Neutrophil (primary cell): ENCODE results near the gene ERCC6L.

Source experiments
- H3K27ac ChIP-seq: fragments of 200-600 bp; sonication (generic); 2 replicates; pipeline ENCODE4 v1.5.1; 2016; ENCODE audit warnings: mild to moderate bottlenecking, moderate library complexity
- H3K27me3 ChIP-seq: fragments of 200-600 bp; sonication (generic); 2 replicates; pipeline ENCODE4 v1.6.0; 2016; ENCODE audit warnings: mild to moderate bottlenecking
- H3K36me3 ChIP-seq: fragments of 200-600 bp; sonication (generic); 2 replicates; pipeline ENCODE4 v1.5.1; 2017
- H3K4me1 ChIP-seq, 2 experiments: fragments of 200-600 bp in 1 of 2; sonication (generic) in 1 of 2; 1 replicate in 1 of 2; 2 replicates in 1 of 2; pipeline versions ENCODE4 v1.5.1 to v1.6.1; 2013 to 2016; ENCODE audit warnings: low read depth in 1 of 2, low read length in 1 of 2, mild to moderate bottlenecking in 1 of 2, moderate library complexity in 1 of 2; ENCODE audit not compliant: control insufficient read depth in 1 of 2, insufficient read depth in 1 of 2
- H3K4me3 ChIP-seq, 2 experiments: fragments of 200-600 bp in 1 of 2; sonication (generic) in 1 of 2; 1 replicate in 1 of 2; 2 replicates in 1 of 2; pipeline ENCODE4 v1.5.1; 2013 to 2016; ENCODE audit warnings: low read depth in 1 of 2, low read length in 1 of 2, mild to moderate bottlenecking in 1 of 2, moderate library complexity in 1 of 2
- H3K9me3 ChIP-seq: fragments of 200-600 bp; sonication (generic); 2 replicates; pipeline ENCODE4 v1.5.1; 2016
- TF ChIP-seq, protein P1 (sequence below): fragments of 200-600 bp; sonication (generic); IDR thresholded peaks from 2 replicates; pipeline ENCODE4 v1.5.1; 2016; ENCODE audit warnings: antibody characterized with exemption

The ERCC6L gene

GRCh38 chrX:72247206-72247942 lies 8.5 kb upstream of the ERCC6L start:
- Histone ChIP-seq H3K9me3 (no peaks in the 10 kb centered on the region), H3K36me3 (no peaks in the 10 kb centered on the region), H3K4me3 (no peak overlapping the region), H3K27ac (no peak overlapping the region), H3K4me1 (no peaks in the 10 kb centered on the region), H3K27me3 (no peaks in the 10 kb centered on the region)
- TF ChIP-seq, protein P1, sequence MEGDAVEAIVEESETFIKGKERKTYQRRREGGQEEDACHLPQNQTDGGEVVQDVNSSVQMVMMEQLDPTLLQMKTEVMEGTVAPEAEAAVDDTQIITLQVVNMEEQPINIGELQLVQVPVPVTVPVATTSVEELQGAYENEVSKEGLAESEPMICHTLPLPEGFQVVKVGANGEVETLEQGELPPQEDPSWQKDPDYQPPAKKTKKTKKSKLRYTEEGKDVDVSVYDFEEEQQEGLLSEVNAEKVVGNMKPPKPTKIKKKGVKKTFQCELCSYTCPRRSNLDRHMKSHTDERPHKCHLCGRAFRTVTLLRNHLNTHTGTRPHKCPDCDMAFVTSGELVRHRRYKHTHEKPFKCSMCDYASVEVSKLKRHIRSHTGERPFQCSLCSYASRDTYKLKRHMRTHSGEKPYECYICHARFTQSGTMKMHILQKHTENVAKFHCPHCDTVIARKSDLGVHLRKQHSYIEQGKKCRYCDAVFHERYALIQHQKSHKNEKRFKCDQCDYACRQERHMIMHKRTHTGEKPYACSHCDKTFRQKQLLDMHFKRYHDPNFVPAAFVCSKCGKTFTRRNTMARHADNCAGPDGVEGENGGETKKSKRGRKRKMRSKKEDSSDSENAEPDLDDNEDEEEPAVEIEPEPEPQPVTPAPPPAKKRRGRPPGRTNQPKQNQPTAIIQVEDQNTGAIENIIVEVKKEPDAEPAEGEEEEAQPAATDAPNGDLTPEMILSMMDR = no peak

DNA sequence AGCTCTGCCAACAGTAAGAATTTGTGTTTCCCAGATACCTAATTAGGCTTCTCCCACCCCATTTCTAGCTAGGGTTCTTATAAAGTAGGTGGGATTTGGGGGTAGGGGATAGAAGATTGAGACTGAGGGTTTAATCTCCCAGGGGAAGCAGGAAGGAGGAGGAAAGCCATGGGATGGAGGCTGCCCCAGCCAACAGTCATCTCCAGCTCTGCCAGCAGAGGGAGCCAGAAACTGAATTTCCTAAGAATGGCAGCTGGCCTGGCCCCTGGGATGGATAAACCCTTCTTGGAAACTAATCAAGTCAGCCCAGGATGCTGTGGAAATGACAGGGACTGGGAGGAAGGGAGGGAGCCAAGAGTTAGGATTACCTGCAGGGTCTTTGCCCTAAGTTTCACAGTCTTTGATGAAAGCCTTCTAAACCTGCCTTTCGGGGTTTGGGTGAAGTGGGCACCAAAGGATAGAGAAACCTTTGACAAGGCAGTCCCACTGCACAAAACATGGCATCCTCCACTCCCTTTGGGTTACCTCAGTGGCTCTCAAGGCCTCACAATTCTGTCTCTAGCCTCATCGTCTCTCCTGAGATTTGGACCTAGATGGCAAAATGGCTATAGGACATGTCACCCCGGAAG lies 6.7 kb upstream of the ERCC6L start:
- H3K27ac ChIP-seq = no peak overlapping the region
- H3K27me3 ChIP-seq = no peaks in the 10 kb centered on the region
- H3K9me3 ChIP-seq = no peaks in the 10 kb centered on the region
- no peaks in the 10 kb centered on the region for H3K4me1 ChIP-seq
- TF ChIP-seq, protein P1 = peak; percentile 47
- no peaks in the 10 kb centered on the region for H3K36me3 ChIP-seq
- no peak overlapping the region for H3K4me3 ChIP-seq

- no peak overlapping the region for H3K27ac ChIP-seq
- TF ChIP-seq, protein P1 = no peak
Measured at GRCh38 chrX:72243472-72243871, 4.6 kb upstream of the ERCC6L start.

DNA sequence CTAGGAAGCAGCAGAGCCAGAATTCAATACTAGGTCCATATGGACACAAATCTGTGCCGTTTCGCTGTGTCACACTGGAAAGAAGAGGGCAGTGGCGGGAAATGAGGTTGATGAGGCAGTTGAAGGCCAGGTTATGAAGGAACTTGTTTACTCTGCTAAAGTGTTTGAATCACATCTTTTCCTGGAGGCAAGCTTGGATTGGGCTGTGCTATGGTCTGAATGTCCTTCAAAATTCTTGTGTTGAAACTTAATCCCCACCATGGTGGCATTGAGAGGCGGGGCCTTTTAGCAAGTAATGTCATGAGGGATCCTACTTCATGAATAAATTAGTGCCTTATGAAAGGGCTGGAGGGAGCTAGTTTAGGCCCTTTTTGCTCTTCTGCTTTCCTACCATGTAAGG lies 2.1 kb upstream of the ERCC6L start:
- H3K9me3 ChIP-seq = no peaks in the 10 kb centered on the region
- no peak overlapping the region for H3K27ac ChIP-seq
- H3K4me3 ChIP-seq = no peak overlapping the region
- peaks cover 4 to 7% of the 10 kb centered on the region in 2 experiments for H3K4me1 ChIP-seq
- TF ChIP-seq, protein P1 = no peak
- H3K27me3 ChIP-seq = no peaks in the 10 kb centered on the region
- no peaks in the 10 kb centered on the region for H3K36me3 ChIP-seq

More at GRCh38 chrX:72243472-72243871, 4.6 kb upstream of the ERCC6L start:
- H3K9me3 ChIP-seq = no peaks in the 10 kb centered on the region
- no peak overlapping the region for H3K4me3 ChIP-seq
- peaks cover 3% of the 10 kb centered on the region in 2 experiments for H3K4me1 ChIP-seq
- H3K36me3 ChIP-seq = no peaks in the 10 kb centered on the region
- no peaks in the 10 kb centered on the region for H3K27me3 ChIP-seq

GRCh38 chrX:72238183-72238582 lies 644 bp downstream of the ERCC6L start:
- no peak overlapping the region for H3K27ac ChIP-seq
- H3K36me3 ChIP-seq = no peaks in the 10 kb centered on the region
- H3K27me3 ChIP-seq = no peaks in the 10 kb centered on the region
- peaks cover 4 to 7% of the 10 kb centered on the region in 2 experiments for H3K4me1 ChIP-seq
- no peaks in the 10 kb centered on the region for H3K9me3 ChIP-seq
- TF ChIP-seq, protein P1 = no peak
- H3K4me3 ChIP-seq = peak overlapping the region; percentile 54 to 59
